Epithelial cell of proximal tubule (primary cell): Measurements from ENCODE around the gene TMEM179B. TPM values are rescaled to one million over a fixed set of nuclear protein-coding genes. Genes with fewer than 3 reads are reported as not detected.

Experiments used
- DNase-seq: peaks from one replicate; pipeline ENCODE4 v3.0.0-alpha.2; 2011; ENCODE audit warnings: low read depth
- H3K4me3 ChIP-seq: 2 replicates; pipeline ENCODE4 v1.5.1; 2011; ENCODE audit warnings: low read depth, mild to moderate bottlenecking, low read length
- CTCF ChIP-seq: conservative IDR thresholded peaks from 2 replicates; pipeline ENCODE4 v1.5.1; 2012; ENCODE audit warnings: low read depth, mild to moderate bottlenecking, low read length
- total RNA-seq: library from RNA; depleted of rRNA; stranded (reverse); fragments of >200 nt; gene quantifications from 2 replicates; pipeline ENCODE4 v1.2.3, GENCODE V29; 2015

TMEM179B gene
- total RNA-seq, 1 donor from 2014 or later, result 97.7 TPM

GRCh38 chr11:62804310-62805075, 17.3 kb downstream of the TMEM179B start:
- DNase-seq, result peak; percentile 35
- no peak for TF ChIP-seq CTCF
- peak overlapping the region; percentile 93 for H3K4me3 ChIP-seq

- no peak for TF ChIP-seq CTCF
- H3K4me3 ChIP-seq, result peak within 1 kb of the TSS; percentile 93
- DNase-seq, result peak; percentile 20
Observed at GRCh38 chr11:62805076-62805892, 18.1 kb downstream of the TMEM179B start, which contains the start of gene NXF1. Gene NXF1, minus strand, starts transcription at chr11:62805440. Its CDS starts 84 bp downstream, at chr11:62805356.

- H3K4me3 ChIP-seq, result peak overlapping the region; percentile 93
- TF ChIP-seq CTCF, result no peak
- no peak for DNase-seq
Observed at GRCh38 chr11:62805961-62806441, 18.8 kb downstream of the TMEM179B start.

- no peak overlapping the region for H3K4me3 ChIP-seq
Observed at GRCh38 chr11:62806611-62807121, 19.5 kb downstream of the TMEM179B start.

GRCh38 chr11:62810748-62811147, 23.5 kb downstream of the TMEM179B start:
- no peak for TF ChIP-seq CTCF
- no peak for DNase-seq

More at GRCh38 chr11:62806611-62807121, 19.5 kb downstream of the TMEM179B start:
- DNase-seq, result no peak
- TF ChIP-seq CTCF, result no peak

GRCh38 chr11:62811659-62812058, 24.5 kb downstream of the TMEM179B start:
- DNase-seq, result no peak
- no peak for TF ChIP-seq CTCF
- H3K4me3 ChIP-seq, result no peak overlapping the region

More at GRCh38 chr11:62810748-62811147, 23.5 kb downstream of the TMEM179B start:
- H3K4me3 ChIP-seq, result no peak overlapping the region
